DMS 273 treated with DMSO at 0.1 percent for 48 hours (cell line): Measurements from ENCODE around the gene F8.
"Not testable (repeated sequence)": the region's sequence is repeated elsewhere in the genome, so short reads cannot be mapped to it uniquely, and the experiment has no call there.

Experiments used
- DNase-seq: peaks from one replicate; lab custom pipeline; 2025; lab: John Stamatoyannopoulos, UW

F8 gene

DNA sequence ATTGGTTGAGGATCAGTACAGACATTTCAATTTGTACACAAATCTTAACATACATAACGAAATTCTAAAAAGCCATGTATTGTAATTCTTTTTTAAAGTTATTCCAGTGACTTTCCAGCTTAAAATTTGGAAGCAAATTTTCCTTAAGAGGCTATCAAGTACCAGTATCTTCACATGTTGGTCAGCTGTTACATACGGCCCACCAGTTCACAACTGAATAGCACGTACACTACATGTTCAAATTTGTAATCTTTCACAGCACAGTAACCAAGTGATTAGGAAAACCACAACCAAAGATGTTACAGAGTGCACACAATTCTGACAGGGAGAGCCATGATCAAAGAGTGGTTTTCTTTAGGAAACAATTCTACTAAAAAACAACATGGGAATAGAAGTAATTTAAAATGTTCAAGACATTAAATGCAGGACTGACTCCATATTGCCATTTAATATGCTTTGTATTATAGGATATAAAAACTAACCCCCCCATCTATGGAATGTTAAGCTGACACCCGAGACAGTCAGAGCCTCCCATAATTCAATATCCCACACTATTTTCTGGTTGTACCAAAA, 206.1 kb downstream of the F8 start:
- not testable (repeated sequence) for DNase-seq

DNA sequence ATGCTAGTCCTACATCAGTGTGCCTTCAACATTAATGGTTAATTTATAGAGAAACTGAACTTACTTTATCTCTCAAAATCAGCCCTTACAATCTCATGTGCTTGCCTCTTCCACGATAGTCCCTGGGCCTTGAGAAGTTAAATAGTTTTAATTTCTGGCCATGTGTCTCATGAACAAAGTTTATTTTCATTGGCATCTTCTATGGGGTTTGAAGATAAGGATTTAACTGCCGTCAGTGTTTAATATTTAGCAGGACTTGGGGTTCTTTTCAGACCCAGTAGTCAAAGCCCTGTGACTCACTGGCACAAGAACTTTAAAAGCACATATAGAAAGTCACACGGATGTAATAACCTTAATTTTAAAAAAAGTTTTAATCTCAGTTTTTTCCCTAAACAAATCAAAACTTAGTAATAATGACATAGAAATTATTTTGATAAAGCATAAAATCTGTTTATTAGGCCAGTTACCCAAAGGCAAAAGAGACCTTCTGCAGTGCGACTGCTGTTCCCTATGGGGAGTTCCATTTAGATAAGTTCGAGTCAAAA, 207.2 kb downstream of the F8 start:
- no peak for DNase-seq

DNA sequence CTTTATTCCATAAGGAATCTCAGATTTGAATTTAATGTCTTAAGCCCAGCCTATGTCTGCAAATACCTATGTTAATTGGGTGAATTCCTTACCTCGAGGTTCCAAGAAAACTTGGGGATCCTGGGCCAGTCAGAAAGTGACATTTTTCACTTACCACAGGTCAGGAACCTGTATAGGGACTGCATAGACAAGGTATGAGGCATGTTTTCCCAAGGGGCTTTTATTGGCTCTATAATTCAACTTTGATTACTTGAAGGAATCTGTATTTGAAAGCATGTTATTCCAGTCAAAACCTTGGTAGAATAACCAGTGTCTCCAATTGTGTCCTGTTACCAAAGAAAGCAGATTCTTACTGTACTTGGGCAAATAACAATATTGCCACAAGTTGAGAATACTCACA, 208.7 kb downstream of the F8 start:
- DNase-seq, result no peak

DNA sequence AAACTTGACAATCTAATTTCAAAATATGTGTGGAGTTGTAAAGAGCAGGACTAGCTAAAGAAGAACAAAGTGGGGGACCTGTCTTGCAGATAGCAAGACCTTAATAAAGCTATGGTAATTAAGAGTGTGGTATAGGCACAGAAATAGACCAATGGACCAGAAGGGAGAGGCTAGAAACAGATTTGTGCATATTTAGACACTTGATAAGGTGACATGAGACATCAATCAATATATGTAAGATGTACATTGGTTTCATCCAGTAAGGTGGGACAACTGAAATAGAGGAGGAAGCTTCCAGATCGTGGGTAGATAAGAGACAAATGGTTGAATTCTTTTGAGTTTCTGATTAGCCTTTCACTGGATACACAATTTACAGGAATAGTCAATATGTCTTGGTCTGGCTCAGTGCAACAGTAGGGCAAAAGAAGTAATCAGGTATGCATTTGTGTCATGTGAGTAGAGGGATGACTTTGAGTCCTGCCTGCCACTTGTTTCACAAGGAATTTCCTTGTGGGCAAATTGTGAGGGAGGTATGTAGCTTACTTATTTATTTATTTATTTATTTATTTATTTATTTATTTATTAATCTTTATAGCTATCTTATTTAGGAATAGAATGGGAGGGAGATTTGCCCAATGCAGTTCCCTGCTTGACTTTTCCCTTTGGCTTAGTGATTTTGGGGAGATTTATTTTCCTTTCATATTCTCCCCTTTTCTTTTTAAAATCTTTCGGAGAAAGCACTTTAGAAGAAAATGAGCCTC, 210.0 kb downstream of the F8 start:
- DNase-seq, result no peak

DNA sequence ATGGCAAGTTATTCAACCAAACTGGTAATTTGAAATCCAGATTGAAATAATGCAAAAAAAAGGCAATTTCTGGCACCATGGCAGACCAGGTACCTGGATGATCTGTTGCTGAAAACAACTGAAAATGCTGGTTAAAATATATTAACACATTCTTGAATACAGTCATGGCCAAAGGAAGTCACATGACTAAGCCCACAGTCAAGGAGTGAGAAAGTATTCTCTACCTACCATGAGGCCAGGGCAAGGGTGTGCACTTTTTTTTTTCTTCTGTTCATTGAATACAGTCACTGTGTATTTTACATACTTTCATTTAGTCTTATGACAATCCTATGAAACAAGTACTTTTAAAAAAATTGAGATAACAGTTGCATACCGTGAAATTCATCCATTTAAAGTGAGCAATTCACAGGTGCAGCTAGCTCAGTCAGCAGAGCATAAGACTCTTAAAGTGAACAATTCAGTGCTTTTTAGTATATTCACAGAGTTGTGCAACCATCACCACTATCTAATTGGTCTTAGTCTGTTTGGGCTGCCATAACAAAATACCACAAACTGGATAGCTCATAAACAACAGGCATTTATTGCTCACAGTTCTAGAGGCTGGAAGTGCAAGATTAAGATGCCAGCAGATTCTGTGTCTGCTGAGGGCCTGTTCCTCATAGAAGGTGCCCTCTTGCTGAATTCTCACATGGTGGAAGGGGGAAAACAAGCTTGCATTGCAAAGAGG, 212.4 kb downstream of the F8 start:
- no peak for DNase-seq

DNA sequence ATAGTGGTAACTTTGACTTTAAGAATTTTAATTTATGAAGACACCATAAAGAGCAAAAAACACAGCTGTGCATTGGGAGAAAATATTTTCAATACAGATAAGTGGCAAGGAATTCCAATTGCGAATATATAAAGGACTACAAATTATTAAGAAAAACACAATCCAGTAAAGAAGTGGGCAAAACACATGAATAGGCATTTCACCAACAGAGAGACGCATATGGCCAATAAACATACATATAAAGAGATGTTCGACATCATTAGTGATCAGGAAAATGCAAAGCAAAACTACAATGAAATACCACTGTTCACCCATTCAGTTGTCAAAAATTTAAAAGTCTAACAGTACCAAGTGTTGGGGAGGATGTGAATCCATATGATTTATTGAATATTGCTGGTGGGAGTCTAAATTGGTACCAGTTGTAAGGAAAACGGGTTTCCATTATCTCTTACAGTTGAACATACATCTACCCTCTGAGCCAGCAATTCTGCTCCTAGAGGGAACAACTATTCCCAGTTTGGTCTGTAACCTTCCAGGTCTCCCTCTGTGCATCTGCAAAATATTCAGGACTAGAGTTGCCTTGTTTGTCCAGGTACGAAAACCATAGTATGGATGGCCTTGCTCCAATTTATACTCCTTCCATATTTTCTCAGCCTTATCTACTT, 215.6 kb downstream of the F8 start:
- DNase-seq, result no peak

DNA sequence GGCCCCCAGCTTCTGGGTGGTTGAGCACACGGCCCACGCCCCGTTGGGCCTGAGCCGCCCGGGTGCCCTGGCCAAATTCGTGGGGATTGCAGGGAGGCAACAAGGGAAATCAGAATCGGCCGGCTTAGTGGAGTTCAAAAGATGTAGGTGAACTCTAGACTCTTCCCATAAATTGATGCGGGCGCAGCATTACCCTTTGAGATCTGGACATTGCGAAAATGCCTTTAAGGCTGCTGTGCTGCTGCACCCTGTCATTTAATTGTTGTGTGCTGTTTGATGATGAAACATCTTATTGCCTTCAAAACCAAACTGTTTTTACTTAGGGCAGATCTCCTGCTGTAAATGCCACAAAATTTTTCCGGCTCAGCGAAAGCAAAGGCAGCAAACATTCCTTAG, 216.8 kb downstream of the F8 start:
- no peak for DNase-seq

DNA sequence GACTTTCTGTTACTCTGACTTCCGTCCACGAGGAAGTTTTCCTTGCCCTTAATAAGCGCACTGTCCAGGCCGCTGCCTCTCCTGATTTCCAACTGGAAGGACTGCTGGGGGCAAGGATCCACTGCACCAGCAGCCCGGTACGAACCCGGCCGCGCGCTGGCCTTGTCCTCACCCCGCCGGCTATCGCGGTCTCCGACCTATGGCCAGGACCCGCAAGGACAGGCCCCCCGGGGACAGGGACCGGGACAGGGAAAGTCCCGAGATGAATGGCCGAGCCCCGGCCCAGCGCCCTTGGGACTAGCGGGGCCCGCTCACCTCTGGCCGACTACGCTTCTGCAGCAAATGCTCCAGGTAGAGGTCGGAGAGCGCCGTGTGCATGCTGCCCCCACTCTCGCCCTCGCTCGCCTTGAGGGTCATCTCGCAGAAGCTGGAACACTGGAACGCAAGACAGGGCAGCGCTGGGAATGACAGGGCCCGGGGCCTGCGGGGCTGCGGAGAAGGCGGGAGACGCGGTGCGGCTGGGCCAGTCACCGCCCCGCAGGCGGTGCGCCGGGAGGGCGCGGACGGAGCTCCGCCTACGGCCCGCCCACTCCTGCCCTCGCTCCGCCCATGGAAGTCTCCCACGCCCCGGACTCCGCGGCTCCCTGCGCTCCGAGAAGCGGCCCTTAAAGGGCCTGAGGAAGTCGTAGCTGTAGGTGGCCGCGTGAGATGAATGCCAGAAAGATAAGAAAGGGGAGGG, 217.4 kb downstream of the F8 start, which contains the start of gene MPP1:
TSS of gene MPP1 (minus strand) at position 529 of the 739 bp plus-strand sequence. CDS start at position 417, 112 bp downstream.
- DNase-seq, result peak; percentile 38

DNA sequence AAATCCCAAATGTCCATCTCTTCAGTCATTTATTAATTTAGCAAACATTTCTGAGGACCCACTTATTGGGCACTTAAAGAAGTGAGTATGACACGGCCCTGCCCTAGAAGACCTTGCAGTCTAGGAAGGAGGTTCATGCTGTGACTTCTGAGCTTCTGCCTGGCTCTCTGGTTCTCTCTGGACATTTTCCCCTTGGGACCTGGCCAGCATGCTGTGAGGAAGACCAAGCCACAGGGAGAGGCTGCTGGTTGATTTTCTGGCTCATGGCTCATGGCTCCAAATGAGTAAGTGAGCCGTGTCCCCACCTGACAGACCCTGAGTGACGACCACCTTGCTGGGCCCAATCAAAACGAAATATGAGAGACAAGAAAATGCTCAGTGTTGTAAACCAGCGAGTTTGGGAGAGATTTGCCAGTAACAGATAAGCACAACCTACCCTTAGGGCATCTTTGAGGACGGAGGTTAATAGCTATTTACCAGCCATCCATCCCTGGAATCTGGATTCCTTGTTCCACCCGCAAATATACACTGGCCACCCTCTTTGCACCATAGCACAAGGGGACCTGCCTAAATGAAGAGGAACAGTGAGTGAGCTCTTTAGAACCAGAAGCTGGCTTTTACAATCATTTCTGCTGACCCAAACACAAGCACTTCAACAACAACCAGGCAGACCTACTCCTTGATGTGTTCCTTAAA, 218.1 kb downstream of the F8 start:
- no peak for DNase-seq

DNA sequence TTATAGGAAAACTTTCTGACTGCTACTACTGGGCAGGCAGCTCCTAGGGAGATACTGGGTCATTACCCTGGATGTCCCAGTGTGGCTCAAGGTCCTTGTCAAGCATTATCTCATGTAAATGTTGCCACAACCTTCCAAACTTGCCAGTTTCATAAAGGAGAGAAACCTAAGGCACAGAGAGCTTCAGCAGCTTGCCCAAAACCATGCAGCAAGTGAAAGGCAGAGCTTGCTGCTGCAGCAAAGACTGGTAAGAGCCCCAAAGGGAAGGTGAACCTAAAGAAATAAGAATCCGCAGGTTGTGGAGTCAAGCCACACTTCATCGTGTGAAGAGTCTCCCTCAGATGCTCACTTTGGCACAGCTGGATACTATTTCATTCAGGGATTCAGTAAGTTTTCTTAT, 219.6 kb downstream of the F8 start:
- no peak for DNase-seq

DNA sequence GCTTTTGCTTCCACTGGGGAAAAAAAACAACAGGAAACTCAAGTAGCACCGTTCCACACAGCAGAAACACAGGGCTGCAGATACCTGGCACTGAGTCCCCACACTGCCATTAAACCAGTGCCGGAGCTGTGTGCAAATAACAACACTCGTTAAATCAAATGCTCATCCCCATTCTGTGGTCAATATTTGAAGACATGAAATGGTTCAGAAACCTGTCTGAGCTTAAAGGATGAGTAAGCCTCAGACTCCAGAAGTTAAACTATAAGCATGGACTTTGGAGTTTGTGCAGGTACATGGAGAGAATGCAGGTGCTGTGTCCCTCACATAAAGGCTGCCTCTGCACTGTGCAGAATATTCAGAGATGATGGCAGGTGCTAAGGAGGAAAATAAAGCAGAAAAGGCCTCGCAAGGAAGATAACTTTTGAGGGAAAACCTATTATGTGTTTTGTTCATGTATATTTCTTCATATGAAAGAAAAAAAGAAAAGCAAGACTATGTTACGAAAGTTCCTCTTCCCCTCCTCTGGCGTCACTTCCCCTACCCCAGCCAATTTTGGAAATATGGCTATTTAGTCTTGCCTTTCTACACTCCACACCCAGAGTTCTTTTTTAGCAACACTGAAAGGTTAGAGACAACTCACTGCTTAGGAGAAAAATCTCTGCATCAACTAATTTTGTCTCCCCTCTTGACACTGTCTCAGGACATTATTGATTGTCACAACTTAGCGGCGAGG, 221.9 kb downstream of the F8 start:
- no peak for DNase-seq

DNA sequence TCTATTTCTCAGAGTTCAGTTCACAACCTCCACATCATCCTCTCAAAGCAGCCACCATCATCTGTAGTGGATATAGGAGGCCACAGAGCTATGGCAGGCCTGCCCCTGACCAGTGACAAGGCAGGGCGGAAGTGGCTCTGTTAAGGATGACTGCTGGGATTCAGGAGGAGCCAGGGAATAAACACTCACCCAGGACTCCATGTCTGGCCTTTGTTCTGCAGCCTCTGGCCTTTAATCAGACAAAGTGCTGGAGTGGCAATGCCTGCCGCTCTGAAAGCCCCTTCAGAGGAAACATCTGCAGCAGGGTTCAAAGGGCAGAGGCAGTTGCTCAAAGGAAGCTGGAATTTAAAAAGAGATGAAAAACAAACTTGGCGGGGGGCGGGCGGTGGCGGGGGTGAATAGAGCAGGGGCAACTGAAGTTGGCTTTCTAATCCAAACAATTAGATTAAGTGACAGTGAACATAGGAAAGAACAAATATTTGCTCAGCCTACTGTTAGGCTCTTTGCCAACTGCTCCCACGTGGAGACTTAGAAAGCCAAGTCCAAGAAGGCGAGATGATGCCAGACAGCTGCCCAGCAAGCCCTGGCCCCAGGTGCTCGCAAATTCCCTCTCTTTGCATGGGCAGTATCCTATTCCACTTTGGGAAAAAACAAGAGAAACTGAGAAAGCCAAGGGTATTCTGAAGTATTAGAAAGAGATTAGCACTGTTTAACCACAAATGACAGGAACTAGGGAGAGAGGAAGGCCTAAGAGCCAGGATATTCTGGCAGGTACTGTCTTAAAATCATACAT, 222.8 kb downstream of the F8 start:
- DNase-seq, result no peak

DNA sequence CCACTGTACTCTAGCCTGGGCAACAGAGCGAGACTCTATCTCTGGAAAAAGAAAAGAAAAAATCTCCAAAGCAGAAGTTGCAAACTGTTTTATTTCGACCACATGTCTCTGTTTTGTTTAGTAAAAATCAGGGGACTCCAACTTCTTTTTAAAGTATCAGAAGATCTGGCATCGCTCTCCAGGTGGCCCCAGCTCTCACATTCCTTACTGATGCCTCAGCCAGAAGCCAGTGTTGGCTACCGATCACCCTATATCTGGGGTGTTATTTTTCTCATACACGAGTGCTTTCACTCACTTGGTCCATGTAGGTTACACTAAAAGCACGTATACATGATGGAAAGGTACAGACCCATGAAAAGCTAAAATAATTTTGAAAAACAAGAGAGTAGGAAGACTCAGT, 225.5 kb downstream of the F8 start:
- DNase-seq, result no peak

DNA sequence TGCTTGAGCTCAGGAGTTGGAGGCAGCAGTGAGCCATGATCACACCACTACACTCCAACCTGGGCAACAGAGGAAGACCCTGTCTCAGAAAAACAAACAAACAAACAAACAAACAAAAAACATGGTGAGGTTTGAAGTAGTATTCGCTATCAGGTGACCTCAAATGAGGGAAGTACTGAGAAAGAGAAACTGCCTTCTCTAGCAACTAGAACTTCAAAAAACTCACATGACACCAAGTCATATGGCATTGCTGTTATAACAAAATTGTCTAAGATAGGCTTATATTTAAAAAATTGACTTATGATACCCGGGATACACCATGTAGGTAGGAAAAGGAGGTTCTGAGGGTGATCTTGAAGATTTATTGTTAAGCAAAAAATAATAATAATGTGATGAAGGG, 227.5 kb downstream of the F8 start:
- DNase-seq, result no peak

DNA sequence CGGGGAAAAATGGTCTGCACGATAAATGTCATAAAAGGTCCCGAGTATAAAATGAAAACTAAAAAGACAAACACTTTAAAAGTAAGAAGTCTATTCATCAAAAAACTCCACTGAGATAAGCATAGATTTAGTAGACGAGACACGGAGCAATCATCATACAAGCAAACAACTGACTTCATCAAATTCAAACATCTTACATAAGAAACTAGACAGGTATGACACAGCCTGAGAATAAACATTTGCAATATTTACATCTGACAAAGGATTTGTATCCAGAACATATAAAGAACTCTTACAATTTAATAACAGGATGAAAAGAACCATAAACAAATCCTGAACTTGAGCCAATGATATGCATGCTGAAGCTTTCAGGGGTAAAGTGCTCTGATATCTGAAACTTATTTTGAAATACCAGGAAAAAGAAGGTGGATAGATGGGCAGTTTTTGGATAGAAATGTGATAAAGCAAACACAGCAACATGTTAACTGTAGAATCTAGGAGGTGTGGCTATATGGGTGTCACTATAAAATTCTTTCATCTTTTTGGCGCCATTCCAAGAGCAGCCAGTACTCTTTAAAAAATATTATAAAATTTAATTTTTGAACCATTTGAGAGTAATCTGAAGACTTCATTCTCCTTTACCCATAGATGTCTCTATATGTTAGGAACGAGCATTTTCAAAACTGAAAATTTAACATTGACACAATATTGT, 229.3 kb downstream of the F8 start:
- no peak for DNase-seq

DNA sequence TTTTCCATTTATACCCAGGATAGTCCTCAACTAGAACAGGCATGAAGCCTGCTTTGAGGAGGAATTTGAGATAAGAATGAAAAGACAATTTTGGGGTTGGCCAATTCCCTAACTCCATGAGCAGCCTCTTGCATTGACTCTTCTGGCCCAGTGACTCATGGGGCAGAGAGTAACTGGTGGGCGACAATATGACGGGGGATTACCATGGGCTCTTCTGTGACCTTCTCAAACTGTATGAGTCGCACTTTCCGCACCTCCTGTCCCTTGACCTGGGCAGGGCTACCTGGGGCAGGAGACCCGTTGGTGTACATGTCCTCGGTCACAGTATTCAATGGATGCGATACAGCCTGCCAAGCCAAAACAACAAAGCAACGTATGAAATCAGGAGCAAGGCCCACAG, 230.6 kb downstream of the F8 start:
- DNase-seq, result no peak

DNA sequence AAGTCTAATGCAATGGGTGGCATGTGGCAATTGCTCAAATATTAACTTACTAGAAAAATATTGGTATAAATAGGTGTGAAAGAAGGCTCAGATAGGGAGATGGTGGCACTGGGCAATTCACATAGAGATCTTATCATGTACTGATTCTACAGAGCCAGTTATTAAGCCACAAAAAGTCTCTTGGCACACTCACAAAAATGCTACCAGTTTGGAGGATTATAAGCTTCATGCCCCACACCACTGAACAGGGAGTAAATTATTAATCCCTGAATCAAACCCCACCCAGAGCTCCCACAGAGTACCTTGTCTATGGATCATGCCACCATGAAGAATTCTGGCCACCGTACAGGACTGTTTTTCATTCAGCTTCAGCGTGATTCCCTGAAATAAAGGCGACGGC, 231.1 kb downstream of the F8 start:
- no peak for DNase-seq
